Activated T-helper 2 cell treated with anti-CD3 and anti-CD28 coated beads, Interferon-gamma antibody, Interleukin-2, Interleukin-4, amounts not matched to agents 10 μg/mL and 5 μg/mL and 100 μg/mL, durations not matched to agents 14 hours and 24 hours and 36 hours (primary cell): ENCODE measurements around the gene AMZ1. TPM values are rescaled to one million over a fixed set of nuclear protein-coding genes. Genes with fewer than 3 reads are reported as not detected.

Experiments used
- DNase-seq: peaks from one replicate; pipeline ENCODE4 v3.0.0; 2021; ENCODE audit warnings: low spot score
- H3K27ac Mint-ChIP-seq: one replicate; pipeline ENCODE4 v1.8.0; 2021; ENCODE audit warnings: mixed read lengths
- H3K27me3 Mint-ChIP-seq: one replicate; pipeline ENCODE4 v1.8.0; 2021; ENCODE audit warnings: low read depth, mixed read lengths
- H3K36me3 Mint-ChIP-seq: one replicate; pipeline ENCODE4 v1.8.0; 2021; ENCODE audit warnings: low read depth, mixed read lengths
- H3K4me1 Mint-ChIP-seq: one replicate; pipeline ENCODE4 v1.8.0; 2021; ENCODE audit warnings: low read depth, mixed read lengths
- H3K4me3 Mint-ChIP-seq: one replicate; pipeline ENCODE4 v1.8.0; 2021; ENCODE audit warnings: low read depth, mild to moderate bottlenecking, moderate library complexity, mixed read lengths
- H3K9me3 Mint-ChIP-seq: one replicate; pipeline ENCODE4 v1.8.0; 2021; ENCODE audit warnings: mixed read lengths
- intact Hi-C: fragments of 100-400 bp; cut with micrococcal nuclease; formaldehyde crosslinking; loops from one replicate; pipeline ENCODE4 v1.15.1; 2023
- total RNA-seq: library from RNA; stranded (reverse); gene quantifications from 2 replicates; pipeline ENCODE4 v1.2.3, GENCODE V29; 2022

Gene AMZ1
- total RNA-seq, 1 donor from 2014 or later, result 0.07 TPM

GRCh38 chr7:2680256-2680655 is 7.7 kb upstream of the AMZ1 start:
- Mint-ChIP-seq H3K27me3 (peaks cover 4% of the 10 kb centered on the region), H3K4me3 (no peak overlapping the region), H3K27ac (no peak overlapping the region), H3K36me3 (no peaks in the 10 kb centered on the region), H3K4me1 (no peaks in the 10 kb centered on the region), H3K9me3 (no peaks in the 10 kb centered on the region)
- intact Hi-C loops, result loop anchor here (5.0 to 10.0 kb wide), 2 partner anchors 203 to 225 kb away; partner anchors contain the start of gene GRIFIN
- no peak for DNase-seq

- Mint-ChIP-seq H3K36me3 (no peaks in the 10 kb centered on the region), H3K4me3 (no peak overlapping the region), H3K9me3 (no peaks in the 10 kb centered on the region), H3K27ac (no peak overlapping the region), H3K4me1 (no peaks in the 10 kb centered on the region), H3K27me3 (peaks cover 6% of the 10 kb centered on the region)
- peak; percentile 30 for DNase-seq
- intact Hi-C loops, result loop anchor here (5.0 to 10.0 kb wide), 2 partner anchors 204 to 226 kb away; partner anchors contain the start of gene GRIFIN
These were observed 7.1 kb upstream of the AMZ1 start for GRCh38 chr7:2680792-2681490.

GRCh38 chr7:2681929-2682799 is 5.8 kb upstream of the AMZ1 start:
- H3K27ac Mint-ChIP-seq, result no peak overlapping the region
- no peaks in the 10 kb centered on the region for H3K4me1 Mint-ChIP-seq
- no peaks in the 10 kb centered on the region for H3K9me3 Mint-ChIP-seq
- intact Hi-C loops, result loop anchor here (5.0 to 10.0 kb wide), 2 partner anchors 205 to 227 kb away; partner anchors contain the start of gene GRIFIN
- H3K27me3 Mint-ChIP-seq, result peaks cover 15% of the 10 kb centered on the region
- no peak for DNase-seq
- H3K36me3 Mint-ChIP-seq, result no peaks in the 10 kb centered on the region
- H3K4me3 Mint-ChIP-seq, result no peak overlapping the region

GRCh38 chr7:2684501-2684900 is 3.5 kb upstream of the AMZ1 start:
- no peak overlapping the region for H3K27ac Mint-ChIP-seq
- no peaks in the 10 kb centered on the region for H3K36me3 Mint-ChIP-seq
- H3K9me3 Mint-ChIP-seq, result no peaks in the 10 kb centered on the region
- no peak for DNase-seq
- intact Hi-C loops, result loop anchor here (5.0 to 10.0 kb wide), 2 partner anchors 207 to 230 kb away; partner anchors contain the start of gene GRIFIN
- H3K4me1 Mint-ChIP-seq, result peaks cover 7% of the 10 kb centered on the region
- H3K27me3 Mint-ChIP-seq, result peaks cover 27% of the 10 kb centered on the region
- no peak overlapping the region for H3K4me3 Mint-ChIP-seq

GRCh38 chr7:2686101-2686500 is 1.9 kb upstream of the AMZ1 start:
- intact Hi-C loops, result loop anchor here (10.0 kb wide), 1 partner anchor 231 kb away; no protein-coding TSS in a partner anchor
- peaks cover 40% of the 10 kb centered on the region for H3K27me3 Mint-ChIP-seq

GRCh38 chr7:2687338-2687869 is 598 bp upstream of the AMZ1 start:
- H3K4me1 Mint-ChIP-seq, result peaks cover 10% of the 10 kb centered on the region
- no peak overlapping the region for H3K4me3 Mint-ChIP-seq
- no peaks in the 10 kb centered on the region for H3K9me3 Mint-ChIP-seq
- no peaks in the 10 kb centered on the region for H3K36me3 Mint-ChIP-seq
- no peak overlapping the region for H3K27ac Mint-ChIP-seq
- intact Hi-C loops, result loop anchor here (10.0 kb wide), 1 partner anchor 233 kb away; no protein-coding TSS in a partner anchor
- peaks cover 41% of the 10 kb centered on the region for H3K27me3 Mint-ChIP-seq
- no peak for DNase-seq

More at GRCh38 chr7:2686101-2686500, 1.9 kb upstream of the AMZ1 start:
- no peak overlapping the region for H3K4me3 Mint-ChIP-seq
- H3K9me3 Mint-ChIP-seq, result no peaks in the 10 kb centered on the region
- H3K27ac Mint-ChIP-seq, result no peak overlapping the region
- no peak for DNase-seq
- H3K36me3 Mint-ChIP-seq, result no peaks in the 10 kb centered on the region
- peaks cover 10% of the 10 kb centered on the region for H3K4me1 Mint-ChIP-seq

GRCh38 chr7:2688409-2689342 is 674 bp downstream of the AMZ1 start:
- H3K27ac Mint-ChIP-seq, result no peak overlapping the region
- peaks cover 41% of the 10 kb centered on the region for H3K27me3 Mint-ChIP-seq
- intact Hi-C loops, result loop anchor here (10.0 kb wide), 1 partner anchor 234 kb away; no protein-coding TSS in a partner anchor
- H3K9me3 Mint-ChIP-seq, result no peaks in the 10 kb centered on the region
- H3K36me3 Mint-ChIP-seq, result no peaks in the 10 kb centered on the region
- DNase-seq, result no peak
- H3K4me3 Mint-ChIP-seq, result no peak overlapping the region
- peaks cover 10% of the 10 kb centered on the region for H3K4me1 Mint-ChIP-seq

GRCh38 chr7:2689343-2689847 is 1.4 kb downstream of the AMZ1 start:
- peaks cover 10% of the 10 kb centered on the region for H3K4me1 Mint-ChIP-seq

GRCh38 chr7:2689951-2690705 is 2.1 kb downstream of the AMZ1 start:
- no peaks in the 10 kb centered on the region for H3K36me3 Mint-ChIP-seq
- no peak overlapping the region for H3K27ac Mint-ChIP-seq
- H3K4me1 Mint-ChIP-seq, result peaks cover 10% of the 10 kb centered on the region
- no peaks in the 10 kb centered on the region for H3K9me3 Mint-ChIP-seq
- no peak overlapping the region for H3K4me3 Mint-ChIP-seq
- H3K27me3 Mint-ChIP-seq, result peaks cover 40% of the 10 kb centered on the region
- DNase-seq, result no peak
- intact Hi-C loops, result loop anchor here (10.0 kb wide), 1 partner anchor 235 kb away; no protein-coding TSS in a partner anchor

More at GRCh38 chr7:2689343-2689847, 1.4 kb downstream of the AMZ1 start:
- no peaks in the 10 kb centered on the region for H3K36me3 Mint-ChIP-seq
- no peak overlapping the region for H3K4me3 Mint-ChIP-seq
- no peak for DNase-seq
- H3K9me3 Mint-ChIP-seq, result no peaks in the 10 kb centered on the region
- no peak overlapping the region for H3K27ac Mint-ChIP-seq
- peaks cover 40% of the 10 kb centered on the region for H3K27me3 Mint-ChIP-seq
- intact Hi-C loops, result loop anchor here (10.0 kb wide), 1 partner anchor 235 kb away; no protein-coding TSS in a partner anchor

GRCh38 chr7:2691011-2691707 is 3.2 kb downstream of the AMZ1 start:
- intact Hi-C loops, result no loop called here
- Mint-ChIP-seq H3K27me3 (peaks cover 35% of the 10 kb centered on the region), H3K27ac (no peak overlapping the region), H3K4me3 (no peak overlapping the region), H3K36me3 (no peaks in the 10 kb centered on the region), H3K9me3 (no peaks in the 10 kb centered on the region), H3K4me1 (peaks cover 10% of the 10 kb centered on the region)
- no peak for DNase-seq
